ENCODE measurements around the gene PDE7B.

Gene PDE7B

GRCh38 chr6:135876058-135876457 is 24.6 kb downstream of the PDE7B start:
- Histone ChIP-seq H2AFZ (ENCODE audit: low read depth) (no peak overlapping the region), H3K9ac (no peak overlapping the region), H3K27me3 (ENCODE audit: insufficient read depth, low read depth) (no peaks in the 10 kb centered on the region), H3K4me3 (IDR thresholded peaks at IDR 0.05; ENCODE audit: insufficient read depth, low read depth, low read length) (no peak overlapping the region), H3K4me2 (no peak overlapping the region; the same call in 1 of the 2 replicates), H4K20me1 (ENCODE audit: insufficient read depth) (no peaks in the 10 kb centered on the region), H3K79me2 (ENCODE audit: insufficient read depth, low read depth) (no peaks in the 10 kb centered on the region), H3K27ac (no peak overlapping the region), H3K36me3 (ENCODE audit: insufficient read depth) (no peaks in the 10 kb centered on the region), H3K4me1 (ENCODE audit: low read depth, poor library complexity, severe bottlenecking) (peaks cover 23% of the 10 kb centered on the region)
- no peak for TF ChIP-seq CTCF (conservative IDR thresholded peaks at IDR 0.05; ENCODE audit: low read depth, low read length)

- Histone ChIP-seq H3K9ac (no peak overlapping the region), H2AFZ (ENCODE audit: low read depth) (no peak overlapping the region), H3K4me3 (IDR thresholded peaks at IDR 0.05; ENCODE audit: insufficient read depth, low read depth, low read length) (no peak overlapping the region), H3K36me3 (ENCODE audit: insufficient read depth) (no peaks in the 10 kb centered on the region), H3K27me3 (ENCODE audit: insufficient read depth, low read depth) (no peaks in the 10 kb centered on the region), H3K79me2 (ENCODE audit: insufficient read depth, low read depth) (no peaks in the 10 kb centered on the region), H3K4me2 (no peak overlapping the region), H3K27ac (no peak overlapping the region), H3K4me1 (ENCODE audit: low read depth, poor library complexity, severe bottlenecking) (peaks cover 24% of the 10 kb centered on the region), H4K20me1 (ENCODE audit: insufficient read depth) (no peaks in the 10 kb centered on the region)
- TF ChIP-seq CTCF (conservative IDR thresholded peaks at IDR 0.05; ENCODE audit: low read depth, low read length) = no peak
These were observed 26.2 kb downstream of the PDE7B start for GRCh38 chr6:135877666-135878065.

GRCh38 chr6:135880066-135880972 is 28.8 kb downstream of the PDE7B start:
- no peaks in the 10 kb centered on the region for H3K79me2 ChIP-seq (ENCODE audit: insufficient read depth, low read depth)
- H3K36me3 ChIP-seq (ENCODE audit: insufficient read depth) = no peaks in the 10 kb centered on the region
- H3K4me2 ChIP-seq = peak overlapping the region; percentile 88
- no peak for TF ChIP-seq CTCF (conservative IDR thresholded peaks at IDR 0.05; ENCODE audit: low read depth, low read length)
- peak overlapping the region; percentile 88 for H2AFZ ChIP-seq (ENCODE audit: low read depth)
- H3K27me3 ChIP-seq (ENCODE audit: insufficient read depth, low read depth) = no peaks in the 10 kb centered on the region
- no peak overlapping the region for H3K4me3 ChIP-seq (IDR thresholded peaks at IDR 0.05; ENCODE audit: insufficient read depth, low read depth, low read length)
- H3K27ac ChIP-seq = peak overlapping the region; percentile 38
- peaks cover 24% of the 10 kb centered on the region for H3K4me1 ChIP-seq (ENCODE audit: low read depth, poor library complexity, severe bottlenecking)
- H4K20me1 ChIP-seq (ENCODE audit: insufficient read depth) = no peaks in the 10 kb centered on the region
- H3K9ac ChIP-seq = peak overlapping the region; percentile 31; the same call in 1 of the 2 replicates

- H2AFZ ChIP-seq (ENCODE audit: low read depth) = no peak overlapping the region
- peaks cover 18% of the 10 kb centered on the region for H3K4me1 ChIP-seq (ENCODE audit: low read depth, poor library complexity, severe bottlenecking)
- no peaks in the 10 kb centered on the region for H3K79me2 ChIP-seq (ENCODE audit: insufficient read depth, low read depth)
- H3K27me3 ChIP-seq (ENCODE audit: insufficient read depth, low read depth) = no peaks in the 10 kb centered on the region
- no peak overlapping the region for H3K9ac ChIP-seq
- H3K27ac ChIP-seq = no peak overlapping the region
- no peak for TF ChIP-seq CTCF (conservative IDR thresholded peaks at IDR 0.05; ENCODE audit: low read depth, low read length)
- H4K20me1 ChIP-seq (ENCODE audit: insufficient read depth) = no peaks in the 10 kb centered on the region
- H3K36me3 ChIP-seq (ENCODE audit: insufficient read depth) = no peaks in the 10 kb centered on the region
- no peak overlapping the region for H3K4me2 ChIP-seq
- H3K4me3 ChIP-seq (IDR thresholded peaks at IDR 0.05; ENCODE audit: insufficient read depth, low read depth, low read length) = no peak overlapping the region
These were observed 31.5 kb downstream of the PDE7B start for GRCh38 chr6:135883045-135883444.
